Cardiac fibroblast (primary cell): ENCODE results near the gene OPRL1.

Source experiments
- DNase-seq, 2 donors: peaks; one replicate each; pipeline versions ENCODE4 v3.0.0 to v3.0.0-alpha.2; 2010; ENCODE audit warnings: low read depth in 2 of 2
- H3K4me3 ChIP-seq, 2 donors: replicated peaks in 1 of 2; 1 replicate in 1 of 2; 2 replicates in 1 of 2; pipeline ENCODE4 v1.5.1; 2011; ENCODE audit warnings: low read depth in 2 of 2, low read length in 2 of 2, mild to moderate bottlenecking in 2 of 2, moderate library complexity in 1 of 2
- CTCF ChIP-seq: IDR thresholded peaks from one replicate; pipeline ENCODE4 v1.5.1; 2011; ENCODE audit warnings: low read depth, mild to moderate bottlenecking, low read length, inconsistent platforms

Gene OPRL1

GRCh38 chr20:64090165-64090564, 10.3 kb downstream of the OPRL1 start:
- DNase-seq = no peak
- TF ChIP-seq CTCF = no peak

GRCh38 chr20:64091340-64091739, 11.5 kb downstream of the OPRL1 start:
- H3K4me3 ChIP-seq = no peak overlapping the region
- DNase-seq = no peak
- TF ChIP-seq CTCF = no peak

More at GRCh38 chr20:64090165-64090564, 10.3 kb downstream of the OPRL1 start:
- H3K4me3 ChIP-seq = no peak overlapping the region

- TF ChIP-seq CTCF = no peak
- no peak for DNase-seq
- no peak overlapping the region for H3K4me3 ChIP-seq
These were observed 11.9 kb downstream of the OPRL1 start for GRCh38 chr20:64091770-64092169.

- no peak for TF ChIP-seq CTCF
- DNase-seq = no peak
- H3K4me3 ChIP-seq = no peak overlapping the region
These were observed 12.6 kb downstream of the OPRL1 start for GRCh38 chr20:64092258-64093012.

- peak; percentile 4 for TF ChIP-seq CTCF
- no peak overlapping the region for H3K4me3 ChIP-seq
- DNase-seq = no peak
These were observed 13.2 kb downstream of the OPRL1 start for GRCh38 chr20:64093013-64093503.

- H3K4me3 ChIP-seq = no peak overlapping the region
- no peak for TF ChIP-seq CTCF
- DNase-seq = no peak
These were observed 15.6 kb downstream of the OPRL1 start for GRCh38 chr20:64095455-64095854.
